CMK (cell line): ENCODE data around the gene KPNA6.
"Not testable (repeated sequence)": the region's sequence is repeated elsewhere in the genome, so short reads cannot be mapped to it uniquely, and the experiment has no call there.

Experiments
- DNase-seq: peaks from one replicate; pipeline ENCODE4 v3.0.0-alpha.2; 2010; ENCODE audit warnings: low read depth

The KPNA6 gene

GRCh38 chr1:32142446-32143301 is 34.8 kb downstream of the KPNA6 start:
- DNase-seq: no peak

GRCh38 chr1:32143302-32143695 is 35.4 kb downstream of the KPNA6 start:
- not testable (repeated sequence) for DNase-seq

- no peak for DNase-seq
These were observed 36.2 kb downstream of the KPNA6 start for GRCh38 chr1:32144033-32144432.

DNA sequence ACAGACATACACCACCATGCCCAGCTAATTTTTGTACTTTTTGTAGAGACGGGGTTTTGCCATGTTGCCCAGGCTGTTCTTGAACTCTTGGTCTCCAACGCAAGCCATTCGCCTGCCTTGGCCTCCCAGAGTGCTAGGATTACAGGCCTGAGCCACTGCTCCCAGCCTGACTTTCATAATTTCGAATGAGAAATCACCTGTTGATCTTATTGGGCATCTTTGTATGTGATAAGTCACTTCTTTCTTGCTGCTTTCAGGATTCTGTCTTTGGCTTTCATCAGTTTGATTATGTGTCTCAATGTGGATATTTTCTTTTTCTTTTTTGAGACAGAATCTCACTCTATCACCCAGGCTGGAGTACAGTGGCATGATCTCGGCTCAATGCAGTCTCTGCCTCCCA is 39.9 kb downstream of the KPNA6 start:
- not testable (repeated sequence) for DNase-seq

DNA sequence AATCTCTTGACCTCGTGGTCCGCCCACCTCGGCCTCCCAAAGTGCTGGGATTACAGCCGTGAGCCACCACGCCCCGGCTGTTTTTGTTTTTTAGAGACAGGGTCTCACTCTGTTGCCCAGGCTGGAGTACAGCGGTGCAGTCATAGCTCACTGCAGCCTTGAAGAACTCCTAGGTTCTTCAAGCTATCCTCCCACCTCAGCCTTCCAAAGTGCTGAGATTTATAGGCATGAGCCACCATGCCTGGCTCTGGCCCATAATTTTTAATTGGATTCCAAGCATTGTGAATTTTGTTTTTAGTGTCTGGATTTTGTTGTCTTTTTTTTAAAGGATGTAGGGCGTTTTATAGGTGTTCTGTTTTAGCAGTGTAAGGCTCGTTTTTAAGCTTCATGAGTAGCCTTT is 43.0 kb downstream of the KPNA6 start:
- DNase-seq: no peak

GRCh38 chr1:32151319-32151787 is 43.5 kb downstream of the KPNA6 start:
- DNase-seq: no peak

DNA sequence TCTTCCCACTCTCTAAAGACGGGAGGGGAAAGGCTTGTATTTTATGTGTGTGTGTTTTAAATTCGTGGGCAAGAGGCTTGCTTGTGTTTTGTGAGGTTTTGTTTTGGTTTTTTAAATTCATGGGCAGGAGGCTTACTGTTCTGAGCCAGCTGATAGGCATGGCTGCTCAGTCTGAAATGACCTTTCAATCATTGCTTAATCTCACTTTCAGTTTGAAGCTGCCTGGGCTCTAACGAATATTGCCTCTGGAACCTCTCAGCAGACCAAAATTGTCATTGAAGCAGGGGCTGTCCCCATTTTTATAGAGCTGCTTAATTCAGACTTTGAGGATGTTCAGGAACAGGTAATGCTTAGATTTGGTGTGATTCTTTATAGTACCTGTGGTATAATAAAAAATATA is 51.3 kb downstream of the KPNA6 start:
- DNase-seq: no peak

DNA sequence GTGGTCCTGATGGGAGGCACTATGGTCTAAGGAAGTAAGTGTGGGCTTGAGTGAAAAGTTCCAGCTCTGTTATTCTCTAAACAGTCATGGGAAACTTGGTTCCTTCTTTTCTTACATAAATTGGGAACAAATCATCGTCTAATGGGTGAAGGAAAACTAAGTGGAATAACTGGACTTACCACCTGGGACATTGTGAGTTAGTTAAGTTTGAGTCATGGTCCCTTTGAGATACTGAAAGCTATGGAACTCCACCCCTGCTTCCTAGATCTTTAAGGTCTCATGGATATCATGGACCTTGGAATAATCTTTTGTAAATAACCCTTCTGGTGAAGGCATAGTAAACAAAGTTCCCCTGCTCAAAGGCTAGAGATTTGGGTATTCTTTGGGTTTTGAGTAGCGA is 55.5 kb downstream of the KPNA6 start:
- no peak for DNase-seq

DNA sequence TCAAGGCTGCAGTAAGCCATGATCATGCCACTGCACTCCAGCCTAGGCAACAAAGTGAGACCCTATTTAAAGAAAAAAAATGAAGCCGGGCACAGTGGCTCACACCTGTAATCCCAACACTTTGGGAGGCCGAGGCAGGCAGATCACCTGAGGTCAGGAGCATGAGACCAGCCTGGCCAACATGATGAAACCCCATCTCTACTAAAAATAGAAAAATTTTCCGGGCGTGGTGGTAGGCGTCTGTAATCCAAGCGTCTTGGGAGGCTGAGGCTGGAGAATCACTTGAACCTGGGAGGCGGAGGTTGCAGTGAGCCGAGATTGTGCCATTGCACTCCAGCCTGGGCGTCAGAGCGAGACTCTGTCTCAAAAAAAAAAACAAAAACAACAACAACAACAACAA is 57.8 kb downstream of the KPNA6 start:
- not testable (repeated sequence) for DNase-seq

GRCh38 chr1:32170991-32171390 is 63.1 kb downstream of the KPNA6 start:
- no peak for DNase-seq

DNA sequence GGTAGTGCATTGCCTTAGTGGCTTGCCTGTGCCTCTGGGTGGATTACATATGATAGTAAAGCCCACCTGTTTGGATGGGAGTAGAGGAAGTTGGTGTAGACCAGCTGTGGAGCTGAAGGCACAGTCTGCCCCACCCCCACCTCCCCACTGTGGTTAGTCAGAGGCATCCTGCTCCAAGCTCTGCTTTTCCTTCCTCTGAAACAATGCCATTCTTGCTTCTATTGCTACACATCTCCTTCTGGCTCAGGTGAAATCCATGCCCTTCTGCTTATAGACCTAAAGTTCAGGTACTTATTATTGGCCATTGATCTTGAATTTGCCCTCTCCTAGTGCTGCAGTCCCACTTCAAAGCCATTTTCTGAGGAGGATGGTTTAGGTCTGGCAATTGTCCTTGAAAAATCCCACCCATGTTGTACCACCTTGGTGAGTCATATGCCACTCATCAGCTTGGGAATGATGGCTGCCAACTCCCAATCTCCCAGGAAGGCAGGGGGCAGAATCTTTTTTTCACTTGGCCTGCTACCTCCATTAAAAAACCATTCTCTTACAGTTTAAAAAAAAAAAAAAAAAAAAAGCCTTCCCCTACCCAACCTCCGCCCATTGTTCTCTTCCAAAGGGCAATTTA is 64.9 kb downstream of the KPNA6 start:
- no peak for DNase-seq

DNA sequence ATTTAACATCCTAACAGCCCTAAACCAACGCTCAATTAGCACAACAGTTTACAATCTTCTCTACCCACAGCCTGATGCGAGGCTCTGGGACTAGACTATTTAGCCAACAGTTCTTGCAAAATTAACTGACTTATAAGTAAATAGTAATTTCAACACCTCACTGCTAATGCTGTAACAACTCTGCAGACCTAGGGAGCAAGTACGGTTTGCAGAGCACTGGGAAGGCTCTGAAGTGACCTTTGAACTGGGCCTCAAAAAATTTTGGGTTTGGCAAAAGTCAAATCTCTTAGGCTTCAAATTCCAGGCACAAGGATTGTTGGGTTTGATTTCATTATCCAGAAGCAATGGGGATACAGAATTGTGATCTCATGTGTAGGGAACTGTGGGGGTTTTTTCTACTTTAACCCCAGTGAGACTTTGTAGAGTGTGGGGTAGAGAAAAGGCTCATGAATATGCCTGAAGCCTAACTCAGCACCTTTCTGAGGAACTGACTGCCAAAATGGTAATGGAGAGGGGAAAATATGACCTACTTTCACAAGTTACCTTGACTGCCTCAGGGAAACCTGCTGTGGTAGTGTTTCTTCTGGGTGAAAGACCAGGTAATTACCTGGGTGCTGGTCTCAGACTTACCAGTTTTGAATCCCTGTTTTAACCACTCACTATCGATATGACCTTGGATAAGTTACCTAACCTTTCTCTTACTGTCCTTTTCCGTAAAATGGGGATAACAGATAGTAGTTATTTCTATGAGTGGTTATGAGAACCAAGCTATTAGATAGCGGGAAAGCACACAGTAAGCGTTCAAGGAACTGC is 70.7 kb downstream of the KPNA6 start:
- DNase-seq: no peak

DNA sequence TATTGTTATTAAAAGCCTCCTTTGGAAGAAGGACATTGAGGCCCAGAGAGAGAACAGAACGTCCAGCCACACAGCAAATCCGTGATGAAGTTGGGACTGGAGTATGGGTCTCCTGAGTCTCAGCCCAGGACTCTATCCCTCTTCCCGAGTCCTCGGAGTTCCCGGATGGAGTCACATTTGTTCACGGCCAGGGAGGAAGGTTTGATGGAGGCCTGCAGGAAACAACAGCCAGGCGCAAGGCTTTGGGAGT is 71.3 kb downstream of the KPNA6 start:
- no peak for DNase-seq

DNA sequence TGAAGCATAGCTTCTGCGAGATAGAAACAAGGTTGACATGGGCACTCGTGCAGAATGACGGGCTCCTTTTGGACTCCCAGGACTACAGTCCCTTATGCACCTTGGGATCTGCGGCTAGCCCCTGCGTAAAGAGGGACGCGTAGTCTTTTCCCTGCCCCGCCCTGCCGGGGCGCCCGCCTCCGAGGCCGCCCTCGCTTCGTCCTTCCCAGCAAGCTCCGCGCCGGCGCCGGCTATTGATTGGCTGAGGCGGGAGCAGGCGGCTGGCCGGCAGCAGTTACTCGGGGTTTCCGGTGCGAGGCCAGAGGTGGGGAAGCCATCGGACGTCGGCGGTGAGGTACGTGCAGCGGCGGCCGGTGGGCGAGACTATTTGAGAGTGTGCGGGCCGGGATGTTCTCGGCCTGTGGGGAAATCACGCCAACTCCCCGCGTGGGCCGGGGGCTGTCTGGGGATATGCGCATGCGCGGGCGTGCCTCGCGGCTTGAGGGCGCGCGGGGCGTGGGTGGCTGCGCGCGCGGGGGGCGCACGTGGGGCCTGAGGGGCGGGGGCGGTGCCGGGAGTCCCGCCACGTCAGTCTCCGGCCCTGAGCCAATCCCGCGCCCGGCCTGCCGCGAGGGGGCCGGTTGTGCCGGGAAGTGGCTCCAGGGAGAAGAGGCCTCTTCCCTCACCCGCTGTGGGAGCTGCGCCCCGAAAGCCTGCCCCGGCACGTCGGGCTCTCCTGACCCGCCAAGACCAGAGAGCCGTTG is 71.8 kb downstream of the KPNA6 start, which contains the start of gene TXLNA:
TXLNA (plus strand) TSS at position 233 of the 743 bp plus-strand sequence. CDS start 671 bp downstream, outside the sequence.
- peak; percentile 87 for DNase-seq

DNA sequence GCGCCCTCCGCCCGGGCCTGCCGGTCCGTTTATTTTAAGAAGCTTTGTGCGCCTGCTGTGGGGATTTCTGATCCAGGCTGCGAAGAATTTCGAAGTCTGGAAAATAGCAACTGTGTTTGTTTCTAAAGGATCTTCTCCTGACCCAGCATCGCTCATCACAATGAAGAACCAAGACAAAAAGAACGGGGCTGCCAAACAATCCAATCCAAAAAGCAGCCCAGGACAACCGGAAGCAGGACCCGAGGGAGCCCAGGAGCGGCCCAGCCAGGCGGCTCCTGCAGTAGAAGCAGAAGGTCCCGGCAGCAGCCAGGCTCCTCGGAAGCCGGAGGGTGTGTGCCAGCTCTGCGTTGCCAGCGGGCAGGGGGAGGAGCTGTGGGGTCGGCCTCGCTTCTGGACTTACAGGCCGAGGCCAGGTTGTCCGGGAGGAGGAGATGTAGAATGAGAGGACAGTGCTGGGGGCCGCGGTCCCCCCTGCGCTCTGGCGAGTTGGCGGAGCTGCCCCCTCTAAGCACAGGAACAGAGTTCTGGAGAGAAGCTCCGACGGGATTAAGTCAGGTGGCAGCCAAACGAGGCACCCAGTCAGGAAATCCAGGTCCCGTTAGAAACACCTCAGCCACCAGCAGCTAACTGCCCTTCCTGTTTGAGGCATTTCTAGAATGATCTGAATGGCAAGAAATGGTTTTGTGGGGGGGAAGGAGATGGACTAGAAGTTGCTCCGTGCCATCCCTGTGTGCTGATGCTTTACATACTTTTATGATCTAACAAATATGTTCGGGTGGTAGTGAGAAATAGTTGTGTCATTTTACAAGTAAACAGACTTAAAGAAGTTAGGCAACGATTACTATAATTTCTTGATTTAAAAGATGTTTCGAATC is 72.6 kb downstream of the KPNA6 start:
- DNase-seq: no peak

- DNase-seq: no peak
These were observed 73.2 kb downstream of the KPNA6 start for GRCh38 chr1:32181065-32181464.

- no peak for DNase-seq
These were observed 73.7 kb downstream of the KPNA6 start for GRCh38 chr1:32181563-32181962.

DNA sequence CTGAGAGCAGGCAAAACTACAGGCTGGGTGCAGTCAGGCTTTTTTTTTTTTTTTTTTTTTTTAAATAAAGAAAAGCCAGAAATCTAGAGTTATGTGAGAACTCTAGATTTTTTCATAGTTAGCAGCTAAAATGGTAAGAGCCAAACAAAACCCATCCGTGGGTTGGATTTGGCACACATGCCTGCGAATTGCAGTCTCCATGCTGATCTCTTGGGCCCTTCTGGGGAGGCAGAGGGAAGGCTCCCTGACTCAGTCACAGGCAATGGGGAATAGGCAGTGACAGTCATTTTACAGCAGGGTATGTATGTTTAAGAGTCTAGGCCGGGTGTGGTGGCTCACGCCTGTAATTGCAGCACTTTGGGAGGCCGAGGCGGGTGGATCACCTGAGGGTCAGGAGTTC is 74.2 kb downstream of the KPNA6 start:
- no peak for DNase-seq

GRCh38 chr1:32184650-32185049 is 76.8 kb downstream of the KPNA6 start:
- DNase-seq: no peak

- no peak for DNase-seq
These were observed 78.2 kb downstream of the KPNA6 start for GRCh38 chr1:32186077-32186476.

GRCh38 chr1:32186491-32186890 is 78.6 kb downstream of the KPNA6 start:
- no peak for DNase-seq
